HEK293T (cell line): Measurements from ENCODE around the gene HCN3.

Source experiments
- CTCF ChIA-PET: fragments of 350-600 bp; formaldehyde crosslinking; extraction: SDS; loops from one replicate; lab custom pipeline; 2021; ENCODE audit warnings: antibody characterized with exemption, inconsistent platforms; lab: Yijun Ruan, JAX
- POLR2A ChIA-PET: fragments of 350-600 bp; formaldehyde crosslinking; extraction: SDS; loops from one replicate; lab custom pipeline; 2020; ENCODE audit warnings: antibody characterized with exemption, inconsistent platforms; lab: Yijun Ruan, JAX
- DNase-seq: peaks from one replicate; pipeline ENCODE4 v3.0.0; 2012; ENCODE audit warnings: mixed read lengths; ENCODE audit errors: extremely low spot score
- ARNT ChIP-seq: fragments of 450-650 bp; IDR thresholded peaks from 2 replicates; pipeline ENCODE4 v1.6.1; 2017; ENCODE audit warnings: mild to moderate bottlenecking
- BHLHE40 ChIP-seq: fragments of 450-650 bp; IDR thresholded peaks from 2 replicates; pipeline ENCODE4 v1.6.1; 2016; ENCODE audit warnings: mild to moderate bottlenecking, moderate library complexity, borderline replicate concordance
- CTBP1 ChIP-seq: fragments of 450-650 bp; IDR thresholded peaks from 2 replicates; pipeline ENCODE4 v1.6.1; 2016; ENCODE audit warnings: borderline replicate concordance
- ELF4 ChIP-seq: fragments of 450-650 bp; IDR thresholded peaks from 2 replicates; pipeline ENCODE4 v1.6.1; 2017; ENCODE audit warnings: antibody characterized with exemption
- FOXA1 ChIP-seq: fragments of 450-650 bp; IDR thresholded peaks from 2 replicates; pipeline ENCODE4 v1.6.1; 2016; ENCODE audit warnings: mild to moderate bottlenecking
- FOXK2 ChIP-seq: fragments of 450-650 bp; IDR thresholded peaks from 2 replicates; pipeline ENCODE4 v1.6.1; 2016; ENCODE audit warnings: mild to moderate bottlenecking
- FOXM1 ChIP-seq: fragments of 450-650 bp; IDR thresholded peaks from 2 replicates; pipeline ENCODE4 v1.6.1; 2017; ENCODE audit warnings: mild to moderate bottlenecking, borderline replicate concordance
- HDGF ChIP-seq: fragments of 450-650 bp; IDR thresholded peaks from 2 replicates; pipeline ENCODE4 v1.6.1; 2017; ENCODE audit warnings: antibody characterized with exemption, borderline replicate concordance
- L3MBTL2 ChIP-seq: fragments of 450-650 bp; conservative IDR thresholded peaks from 2 replicates; pipeline ENCODE4 v1.6.1; 2016; ENCODE audit warnings: mild to moderate bottlenecking
- LEF1 ChIP-seq: fragments of 450-650 bp; IDR thresholded peaks from 2 replicates; pipeline ENCODE4 v1.6.1; 2017; ENCODE audit warnings: mild to moderate bottlenecking, borderline replicate concordance
- NFRKB ChIP-seq: fragments of 450-650 bp; IDR thresholded peaks from 2 replicates; pipeline ENCODE4 v1.6.1; 2016; ENCODE audit warnings: mild to moderate bottlenecking, moderate library complexity
- SP1 ChIP-seq: fragments of 450-650 bp; IDR thresholded peaks from 2 replicates; pipeline ENCODE4 v1.6.1; 2017
- SUZ12 ChIP-seq: fragments of 450-650 bp; IDR thresholded peaks from 2 replicates; pipeline ENCODE4 v1.6.1; 2016; ENCODE audit warnings: mild to moderate bottlenecking
- TARDBP ChIP-seq: fragments of 450-650 bp; IDR thresholded peaks from 2 replicates; pipeline ENCODE4 v1.6.1; 2016
- ZNF384 ChIP-seq: fragments of 450-650 bp; IDR thresholded peaks from 2 replicates; pipeline ENCODE4 v1.6.1; 2016
- TF ChIP-seq, protein P1 (sequence below): fragments of 450-650 bp; IDR thresholded peaks from 2 replicates; pipeline ENCODE4 v1.6.1; 2016

Gene HCN3

GRCh38 chr1:155247667-155248553 lies 29.4 kb upstream of the HCN3 start:
- CTCF ChIA-PET: interaction anchor here (0.9 to 1.7 kb wide), 2 partner anchors 13 to 76 kb away, joined by 3 to 5 read pairs; partner anchors contain the start of gene SCAMP3
- POLR2A ChIA-PET: interaction anchor here (1.6 to 5.6 kb wide), 3 partner anchors 25 to 77 kb away, joined by 5 to 28 read pairs (median 6); partner anchors contain the start of genes CLK2 and FDPS
- no peak for DNase-seq
- TF ChIP-seq FOXA1 (no peak), FOXK2 (no peak), FOXM1 (no peak), CTBP1 (no peak), ARNT (no peak)

GRCh38 chr1:155250246-155250632 lies 27.0 kb upstream of the HCN3 start:
- TF ChIP-seq, protein P1, sequence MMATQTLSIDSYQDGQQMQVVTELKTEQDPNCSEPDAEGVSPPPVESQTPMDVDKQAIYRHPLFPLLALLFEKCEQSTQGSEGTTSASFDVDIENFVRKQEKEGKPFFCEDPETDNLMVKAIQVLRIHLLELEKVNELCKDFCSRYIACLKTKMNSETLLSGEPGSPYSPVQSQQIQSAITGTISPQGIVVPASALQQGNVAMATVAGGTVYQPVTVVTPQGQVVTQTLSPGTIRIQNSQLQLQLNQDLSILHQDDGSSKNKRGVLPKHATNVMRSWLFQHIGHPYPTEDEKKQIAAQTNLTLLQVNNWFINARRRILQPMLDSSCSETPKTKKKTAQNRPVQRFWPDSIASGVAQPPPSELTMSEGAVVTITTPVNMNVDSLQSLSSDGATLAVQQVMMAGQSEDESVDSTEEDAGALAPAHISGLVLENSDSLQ: no peak
- POLR2A ChIA-PET: interaction anchor here (0.7 to 3.2 kb wide), 15 partner anchors 9 to 77 kb away, joined by 3 to 32 read pairs (median 7); partner anchors contain the start of genes CLK2, FDPS, HCN3 and KRTCAP2
- CTCF ChIA-PET: interaction anchor here (0.7 to 4.2 kb wide), 24 partner anchors 9 to 401 kb away, joined by 3 to 62 read pairs (median 8); partner anchors contain the start of genes CLK2, FDPS, HCN3 and RUSC1
- DNase-seq: no peak

- ChIA-PET CTCF (interaction anchor here (0.6 to 4.2 kb wide), 29 partner anchors 9 to 401 kb away, joined by 3 to 62 read pairs (median 7); partner anchors contain the start of genes CLK2, FDPS, HCN3 and KRTCAP2), POLR2A (interaction anchor here (0.7 to 3.2 kb wide), 20 partner anchors 10 to 359 kb away, joined by 3 to 32 read pairs (median 5); partner anchors contain the start of genes CLK2, FDPS, HCN3 and KRTCAP2)
- TF ChIP-seq L3MBTL2 (no peak), SUZ12 (no peak), CTBP1 (no peak), FOXM1 (no peak), BHLHE40 (no peak), ARNT (no peak), NFRKB (no peak), FOXK2 (no peak), FOXA1 (no peak), SP1 (no peak), TARDBP (no peak), ZNF384 (no peak), LEF1 (no peak), ELF4 (no peak)
- TF ChIP-seq, protein P1: no peak
- DNase-seq: peak; percentile 98
Measured at GRCh38 chr1:155250633-155251449, 26.4 kb upstream of the HCN3 start.

DNA sequence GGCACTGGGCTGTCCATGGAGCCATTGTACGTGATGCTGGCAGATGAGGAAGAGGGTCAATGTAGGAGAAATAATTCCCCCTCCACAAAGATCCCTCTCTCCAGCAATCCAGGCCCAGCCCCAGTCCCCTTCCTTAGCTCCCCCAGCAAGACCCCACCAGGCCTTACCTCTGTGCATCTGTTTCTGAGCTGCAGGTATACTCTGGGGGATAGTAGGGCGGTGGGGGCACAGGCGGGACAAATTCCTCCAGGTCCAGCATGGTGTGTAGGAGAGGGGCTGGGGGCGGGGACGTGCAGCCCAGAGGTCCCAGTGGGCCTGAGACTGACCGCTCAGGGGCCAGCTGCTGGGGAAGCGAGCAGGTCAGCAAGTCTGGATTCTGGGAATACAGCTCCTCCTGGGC lies 25.7 kb upstream of the HCN3 start:
- POLR2A ChIA-PET: interaction anchor here (1.0 to 3.2 kb wide), 17 partner anchors 9 to 358 kb away, joined by 3 to 32 read pairs (median 5); partner anchors contain the start of genes CLK2, FDPS, HCN3 and MSTO1
- TF ChIP-seq SP1 (no peak), FOXA1 (no peak), ARNT (no peak), HDGF (no peak), TARDBP (no peak), FOXK2 (no peak)
- DNase-seq: no peak
- CTCF ChIA-PET: interaction anchor here (0.6 to 4.2 kb wide), 23 partner anchors 8 to 608 kb away, joined by 3 to 62 read pairs (median 8); partner anchors contain the start of genes CLK2, FDPS, HCN3 and KRTCAP2

DNA sequence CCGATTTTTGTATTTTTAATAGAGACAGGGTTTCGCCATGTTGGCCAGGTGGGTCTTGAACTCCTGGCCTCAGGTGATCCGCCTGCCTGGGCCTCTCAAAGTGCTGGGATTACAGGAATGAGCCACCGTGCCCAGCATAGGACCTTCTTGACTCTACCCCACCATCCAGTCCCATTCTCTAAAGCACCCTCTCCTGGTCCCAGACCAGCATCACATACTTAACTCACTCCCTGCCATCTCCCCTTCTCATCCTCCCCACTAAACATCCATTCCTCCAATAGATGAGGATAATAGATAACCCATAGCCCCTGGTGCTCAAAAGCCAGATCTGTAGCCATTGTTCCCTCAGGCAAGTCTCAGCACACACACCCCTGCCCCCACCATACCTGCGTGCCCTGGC lies 24.1 kb upstream of the HCN3 start:
- ChIA-PET POLR2A (interaction anchor here (2.0 to 2.5 kb wide), 2 partner anchors 10 to 70 kb away, joined by 6 to 8 read pairs; no protein-coding TSS in a partner anchor), CTCF (interaction anchor here (0.7 to 4.2 kb wide), 2 partner anchors 70 to 162 kb away, joined by 3 to 62 read pairs; partner anchors contain the start of gene RUSC1)
- DNase-seq: no peak
- TF ChIP-seq HDGF (no peak), ELF4 (no peak), FOXM1 (no peak), SUZ12 (no peak), TARDBP (no peak), ZNF384 (no peak), ARNT (no peak), SP1 (no peak), FOXA1 (no peak), FOXK2 (no peak), L3MBTL2 (no peak), NFRKB (no peak), BHLHE40 (no peak), CTBP1 (no peak), LEF1 (no peak)
- TF ChIP-seq, protein P1: no peak
